CD4-positive, alpha-beta T cell treated with Interleukin-15 for 4 hours (primary cell): Measurements from ENCODE around the gene ANKRD23.
"Not testable (repeated sequence)": the region's sequence is repeated elsewhere in the genome, so short reads cannot be mapped to it uniquely, and the experiment has no call there.

Experiments used
- DNase-seq: peaks from one replicate; pipeline ENCODE4 v3.0.0-alpha.2; 2020; ENCODE audit warnings: low spot score

The ANKRD23 gene

DNA sequence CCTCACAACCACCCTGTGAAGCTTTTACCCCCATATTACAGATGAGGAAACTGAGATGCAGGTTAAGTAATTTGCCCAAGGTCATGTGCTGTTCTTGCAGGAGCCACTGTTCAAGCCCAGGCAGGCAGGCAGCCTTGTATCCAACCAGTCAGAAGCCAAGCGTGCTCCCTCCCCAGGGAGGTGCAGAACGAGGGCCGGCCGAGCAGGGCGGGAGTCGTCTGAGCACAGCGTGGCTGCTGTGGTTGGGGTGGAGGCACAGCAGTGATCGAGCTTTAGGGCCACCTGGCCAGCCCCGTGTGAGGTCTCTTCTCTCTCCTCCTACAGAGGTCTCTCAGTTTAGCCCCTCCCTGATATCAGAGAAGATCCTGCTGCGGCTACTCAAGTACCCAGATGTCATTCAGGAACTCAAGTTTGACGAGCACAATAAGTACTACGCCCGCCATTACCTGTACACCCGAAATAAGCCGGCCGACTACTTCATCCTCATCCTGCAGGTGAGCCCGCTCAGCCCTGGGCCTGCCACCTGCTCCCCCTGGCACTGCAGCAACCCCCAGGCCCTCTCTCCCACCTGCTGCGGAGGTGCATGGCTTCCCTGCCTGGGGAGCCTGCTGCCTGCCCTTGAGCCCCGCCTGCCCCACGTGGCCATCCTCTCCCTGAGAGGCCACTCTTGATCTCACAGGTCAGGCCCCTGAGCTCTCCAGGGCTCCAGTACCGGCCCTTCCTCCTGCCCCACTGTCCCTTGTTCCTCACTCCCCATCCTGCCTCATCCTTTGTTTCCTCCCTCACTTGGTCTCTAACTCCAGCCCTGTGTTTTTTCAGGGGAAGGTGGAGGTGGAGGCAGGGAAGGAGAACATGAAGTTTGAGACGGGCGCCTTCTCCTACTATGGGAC, 44.8 kb downstream of the ANKRD23 start:
- DNase-seq: no peak

DNA sequence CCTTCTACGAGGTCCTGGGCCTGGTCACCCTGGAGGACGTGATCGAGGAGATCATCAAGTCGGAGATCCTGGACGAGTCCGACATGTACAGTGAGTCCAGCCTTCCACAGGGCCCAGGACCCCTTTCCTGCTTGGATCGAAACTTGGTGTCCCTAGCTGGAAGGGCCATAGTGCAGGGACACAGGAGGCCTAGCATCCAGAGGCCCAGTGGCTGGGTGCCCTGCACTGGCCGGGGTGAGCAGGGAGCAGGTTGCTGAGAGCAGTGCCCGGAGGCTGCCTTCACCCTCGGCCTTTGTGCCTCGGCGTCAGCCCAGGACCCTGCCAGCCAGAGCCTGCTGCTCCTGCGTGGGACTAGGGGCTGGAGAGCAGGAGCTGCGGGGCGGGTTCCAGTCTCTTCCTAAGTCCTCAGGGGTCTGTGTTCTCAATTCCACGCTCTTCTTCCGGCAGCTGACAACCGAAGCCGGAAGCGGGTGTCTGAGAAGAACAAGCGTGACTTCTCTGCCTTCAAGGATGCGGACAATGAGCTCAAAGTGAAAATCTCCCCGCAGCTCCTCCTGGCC, 46.7 kb downstream of the ANKRD23 start:
- no peak for DNase-seq

DNA sequence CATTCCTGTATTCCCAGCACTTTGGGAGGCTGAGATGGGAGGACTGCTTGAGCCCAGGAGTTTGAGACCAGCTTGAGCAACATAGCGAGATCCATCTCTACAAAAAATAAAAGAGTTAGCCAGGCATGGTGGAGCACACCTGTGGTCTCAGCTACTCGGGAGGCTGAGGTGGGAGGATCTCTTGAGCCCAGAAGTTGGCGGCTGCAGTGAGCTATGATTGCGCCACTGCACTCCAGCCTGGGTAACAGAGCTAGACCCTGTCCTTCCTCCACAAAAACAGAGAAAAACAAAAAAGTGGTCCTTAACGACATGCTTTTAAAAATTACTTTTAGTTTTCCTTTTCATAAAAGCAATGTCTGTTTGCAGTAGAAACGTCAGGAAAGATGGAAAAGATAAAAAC, 47.3 kb downstream of the ANKRD23 start:
- DNase-seq: not testable (repeated sequence)

DNA sequence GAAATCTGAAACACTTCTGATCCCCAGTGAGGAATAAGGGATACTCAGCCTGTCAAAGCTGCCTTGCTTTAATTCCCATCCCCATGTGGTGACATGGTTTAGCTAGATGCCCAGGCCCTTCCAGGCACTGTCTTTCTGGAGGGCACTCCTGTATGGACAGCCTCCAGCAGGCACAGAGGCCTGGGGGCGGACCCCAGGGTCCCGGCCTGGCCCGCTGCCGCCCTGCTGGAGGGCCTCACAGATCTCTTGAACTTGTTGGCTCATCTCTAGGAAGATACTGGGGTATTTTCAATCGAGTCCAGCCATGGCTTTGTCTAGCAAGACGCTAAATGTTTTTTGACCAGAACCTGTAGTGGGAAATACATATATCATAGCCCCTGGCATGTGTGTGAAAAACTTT, 48.7 kb downstream of the ANKRD23 start:
- no peak for DNase-seq

DNA sequence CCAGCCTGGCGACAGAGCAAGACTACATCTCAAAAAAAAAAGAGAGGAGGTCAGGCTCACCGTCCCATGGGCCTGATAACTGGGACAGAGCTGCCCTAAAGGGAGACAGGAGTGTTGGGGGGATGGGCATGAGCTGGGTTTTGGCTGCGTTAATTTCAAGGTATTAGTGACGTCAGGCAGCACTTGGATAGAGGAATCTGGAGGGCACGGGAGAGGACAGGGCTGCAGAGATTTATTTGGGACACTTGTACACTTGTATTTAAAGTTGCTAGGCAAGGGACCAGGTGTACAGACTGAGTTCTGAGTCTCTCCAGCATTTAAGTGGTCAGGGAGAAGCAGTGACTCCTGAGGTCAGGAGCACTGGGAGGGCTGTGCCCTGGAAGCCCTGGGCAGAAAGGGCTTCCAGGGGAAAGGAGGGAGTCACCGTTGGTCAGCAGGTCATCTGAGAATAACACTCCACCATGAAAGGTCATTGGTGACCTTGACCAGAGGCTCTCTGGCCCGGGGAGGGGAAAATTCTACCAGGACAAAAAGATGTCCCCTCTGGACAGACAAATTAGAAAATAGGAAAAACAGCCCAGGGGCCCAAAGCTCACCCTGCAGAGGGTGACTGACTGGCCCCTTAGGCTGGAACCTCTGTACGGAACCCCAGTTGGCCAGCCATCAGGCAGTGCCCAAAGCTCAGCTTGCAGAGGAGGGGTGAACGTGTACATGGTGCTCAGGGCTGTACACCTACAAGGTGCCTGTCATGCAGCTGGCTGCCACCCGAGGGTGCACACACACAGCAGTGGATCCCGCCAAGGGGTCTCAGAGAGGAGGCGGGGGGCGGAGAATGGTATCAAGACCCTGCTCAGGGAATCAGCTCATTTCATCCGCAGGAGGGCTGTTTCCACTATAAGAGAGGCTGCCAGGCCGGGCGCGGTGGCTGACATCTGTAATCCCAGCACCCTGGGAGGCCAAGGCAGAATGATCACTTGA, 50.8 kb downstream of the ANKRD23 start:
- DNase-seq: no peak

DNA sequence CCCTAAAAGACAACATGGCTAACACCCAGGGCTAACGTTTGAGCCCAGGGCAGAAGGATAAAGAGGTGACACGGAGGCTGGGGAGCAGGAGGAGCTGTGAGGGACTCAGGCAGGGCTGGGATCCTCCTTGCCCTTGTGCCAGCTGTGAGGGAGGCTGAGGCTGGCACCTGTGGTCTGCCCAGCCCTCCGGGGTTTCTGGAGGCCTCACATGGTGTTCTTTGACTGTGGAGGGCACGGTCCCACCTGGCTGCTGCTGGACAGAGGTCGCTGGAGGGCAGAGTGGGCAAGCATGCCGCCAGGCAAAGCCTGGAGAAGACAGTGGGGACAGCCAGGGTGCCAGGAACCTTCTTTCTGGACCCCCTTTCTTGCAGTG, 54.6 kb downstream of the ANKRD23 start:
- DNase-seq: no peak

DNA sequence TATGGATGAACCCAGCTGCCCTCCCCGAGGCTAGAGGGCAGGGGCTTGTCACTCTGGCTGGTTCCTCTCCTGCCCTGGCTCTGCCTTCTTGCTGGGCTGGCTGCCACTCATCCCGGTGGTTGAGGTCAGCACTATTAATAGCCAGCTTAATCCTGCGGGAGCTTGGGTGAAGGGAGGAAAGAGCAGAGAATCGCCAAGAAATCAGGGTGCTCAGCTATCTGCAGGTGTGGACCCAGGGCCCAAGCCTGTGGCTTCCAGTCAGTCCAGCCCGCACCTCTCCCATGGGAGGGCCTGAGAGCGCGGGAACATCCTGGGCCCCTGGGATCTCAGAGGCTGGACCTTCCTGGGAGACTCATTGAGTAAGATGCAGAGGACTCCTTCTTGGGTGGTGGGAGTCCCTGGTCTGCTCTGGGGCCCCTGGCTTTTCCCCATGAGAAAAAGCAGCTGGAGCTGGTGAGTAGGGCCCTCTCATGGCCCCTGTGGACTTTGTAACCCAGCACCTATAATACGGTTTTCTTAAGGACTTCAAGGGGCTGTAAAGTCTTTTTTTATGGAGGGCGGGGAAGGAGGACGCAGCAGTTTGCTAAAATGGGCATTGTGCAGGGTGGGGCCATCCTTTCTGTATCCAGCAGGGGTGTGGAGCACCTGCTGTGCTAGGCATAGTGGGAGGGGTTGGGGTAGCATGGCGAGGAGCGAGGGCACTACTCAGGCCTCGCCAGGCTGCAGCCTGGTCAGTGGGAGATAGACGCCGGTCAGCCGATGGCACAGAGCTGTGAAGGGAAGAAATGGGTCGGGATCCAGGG, 55.2 kb downstream of the ANKRD23 start:
- no peak for DNase-seq
